GM18951 (cell line): ENCODE data around the gene CGB2.
"Not testable (repeated sequence)": the region's sequence is repeated elsewhere in the genome, so short reads cannot be mapped to it uniquely, and the experiment has no call there.

ENCODE experiments used
- POLR2A ChIP-seq: IDR thresholded peaks from 4 replicates; pipeline ENCODE4 v1.6.1; 2011; ENCODE audit warnings: mild to moderate bottlenecking; ENCODE audit not compliant: insufficient read length, insufficient read depth; ENCODE audit errors: extremely low read depth
- in situ Hi-C: fragments of 300-500 bp; cut with MboI; formaldehyde crosslinking; loops from one replicate; pipeline ENCODE4 v1.12.0; 2022; ENCODE audit warnings: low sequenced_read_pairs, mixed read lengths, inconsistent platforms; ENCODE audit not compliant: unreplicated experiment

The CGB2 gene

GRCh38 chr19:49031642-49032301, at the start of gene CGB2:
Gene CGB2 (plus strand): TSS chr19:49031890. CDS start chr19:49032096, 206 bp downstream.
- in situ Hi-C loops, result not testable (repeated sequence)

- no peak for TF ChIP-seq POLR2A
These were observed 49.4 kb upstream of the CGB2 start for GRCh38 chr19:48982280-48982679.

GRCh38 chr19:48985711-48986110, 46.0 kb upstream of the CGB2 start:
- no peak for TF ChIP-seq POLR2A
- in situ Hi-C loops, result loop anchor here (10.0 kb wide), 1 partner anchor 331 kb away; no protein-coding TSS in a partner anchor

More at GRCh38 chr19:48982280-48982679, 49.4 kb upstream of the CGB2 start:
- in situ Hi-C loops, result loop anchor here (10.0 kb wide), 1 partner anchor 327 kb away; no protein-coding TSS in a partner anchor

GRCh38 chr19:48986211-48986610, 45.5 kb upstream of the CGB2 start:
- in situ Hi-C loops, result loop anchor here (10.0 kb wide), 1 partner anchor 331 kb away; no protein-coding TSS in a partner anchor
- no peak for TF ChIP-seq POLR2A

- in situ Hi-C loops, result loop anchor here (10.0 kb wide), 1 partner anchor 333 kb away; no protein-coding TSS in a partner anchor
- TF ChIP-seq POLR2A, result no peak
These were observed 44.4 kb upstream of the CGB2 start for GRCh38 chr19:48987323-48987722.

GRCh38 chr19:48988286-48988685, 43.4 kb upstream of the CGB2 start:
- in situ Hi-C loops, result loop anchor here (10.0 kb wide), 1 partner anchor 333 kb away; no protein-coding TSS in a partner anchor
- no peak for TF ChIP-seq POLR2A

- no peak for TF ChIP-seq POLR2A
These were observed 42.8 kb upstream of the CGB2 start for GRCh38 chr19:48988860-48989259.

GRCh38 chr19:48989701-48990291, 41.9 kb upstream of the CGB2 start:
- in situ Hi-C loops, result loop anchor here (10.0 kb wide), 1 partner anchor 335 kb away; no protein-coding TSS in a partner anchor
- TF ChIP-seq POLR2A, result no peak

More at GRCh38 chr19:48988860-48989259, 42.8 kb upstream of the CGB2 start:
- in situ Hi-C loops, result loop anchor here (10.0 kb wide), 1 partner anchor 334 kb away; no protein-coding TSS in a partner anchor

GRCh38 chr19:48990400-48990799, 41.3 kb upstream of the CGB2 start:
- TF ChIP-seq POLR2A, result no peak
- in situ Hi-C loops, result no loop called here

GRCh38 chr19:48991011-48991609, 40.6 kb upstream of the CGB2 start:
- in situ Hi-C loops, result no loop called here
- TF ChIP-seq POLR2A, result no peak

GRCh38 chr19:48991873-48992580, 39.7 kb upstream of the CGB2 start:
- in situ Hi-C loops, result no loop called here
- no peak for TF ChIP-seq POLR2A

- in situ Hi-C loops, result no loop called here
- TF ChIP-seq POLR2A, result no peak
These were observed 39.0 kb upstream of the CGB2 start for GRCh38 chr19:48992581-48993174.
